Hematopoietic multipotent progenitor cell treated with erythropoietin and hydrocortisone succinate and interleukin-3 and kit ligand, for 17 days (in vitro differentiated cells): ENCODE measurements around the gene IGFLR1.

Source experiments
- DNase-seq: peaks from one replicate; pipeline ENCODE4 v3.0.0-alpha.2; 2015; ENCODE audit warnings: low spot score

IGFLR1 gene

GRCh38 chr19:35742121-35742724 is at the start of gene IGFLR1:
Gene IGFLR1, minus strand, starts transcription at chr19:35742452. Its CDS starts 1,272 bp downstream, at chr19:35741180.
- no peak for DNase-seq

GRCh38 chr19:35791814-35792279 is 49.6 kb upstream of the IGFLR1 start:
- DNase-seq, result no peak

GRCh38 chr19:35790981-35791813 is 48.9 kb upstream of the IGFLR1 start:
- no peak for DNase-seq

- no peak for DNase-seq
These were observed 48.0 kb upstream of the IGFLR1 start for GRCh38 chr19:35789978-35790944.

- DNase-seq, result no peak
These were observed 47.1 kb upstream of the IGFLR1 start for GRCh38 chr19:35789195-35789977.

- no peak for DNase-seq
These were observed 46.1 kb upstream of the IGFLR1 start for GRCh38 chr19:35788205-35788960.

- no peak for DNase-seq
These were observed 45.1 kb upstream of the IGFLR1 start for GRCh38 chr19:35787227-35787799.

- no peak for DNase-seq
These were observed 44.3 kb upstream of the IGFLR1 start for GRCh38 chr19:35786299-35787160.

GRCh38 chr19:35785339-35785627 is 43.0 kb upstream of the IGFLR1 start:
- DNase-seq, result no peak

- DNase-seq, result no peak
These were observed 42.5 kb upstream of the IGFLR1 start for GRCh38 chr19:35784503-35785338.

GRCh38 chr19:35783469-35784434 is 41.5 kb upstream of the IGFLR1 start:
- DNase-seq, result no peak

- DNase-seq, result no peak
These were observed 40.3 kb upstream of the IGFLR1 start for GRCh38 chr19:35782589-35782988.

GRCh38 chr19:35781650-35782049 is 39.4 kb upstream of the IGFLR1 start:
- no peak for DNase-seq

GRCh38 chr19:35780717-35781116 is 38.5 kb upstream of the IGFLR1 start:
- no peak for DNase-seq

- no peak for DNase-seq
These were observed 37.8 kb upstream of the IGFLR1 start for GRCh38 chr19:35780058-35780457.

- DNase-seq, result no peak
These were observed 36.8 kb upstream of the IGFLR1 start for GRCh38 chr19:35779033-35779432.

- no peak for DNase-seq
These were observed 35.7 kb upstream of the IGFLR1 start for GRCh38 chr19:35777961-35778360.
